ENCODE measurements around the gene GRIK3.

DNA sequence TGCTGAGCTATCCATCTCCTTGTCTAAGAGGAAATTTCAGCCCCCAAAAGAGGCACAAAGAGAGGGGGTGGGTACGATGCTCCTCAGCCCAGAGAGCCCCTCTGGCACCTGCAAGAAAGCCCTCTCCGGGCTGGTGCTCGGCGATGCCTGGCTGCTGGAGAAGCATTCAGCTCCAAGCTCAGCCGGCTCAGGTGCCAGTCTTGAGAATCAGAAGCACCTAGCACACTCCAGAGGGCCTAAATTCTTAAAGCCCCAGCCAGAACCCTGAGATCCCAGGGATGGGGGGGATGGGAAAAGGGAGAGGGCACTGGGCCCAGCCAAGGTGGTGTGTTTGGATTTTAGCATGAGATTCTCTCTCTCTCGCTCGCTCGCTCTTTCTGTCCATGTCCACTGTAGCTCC, 2.9 kb downstream of the GRIK3 start:
- TF ChIP-seq, protein P1, sequence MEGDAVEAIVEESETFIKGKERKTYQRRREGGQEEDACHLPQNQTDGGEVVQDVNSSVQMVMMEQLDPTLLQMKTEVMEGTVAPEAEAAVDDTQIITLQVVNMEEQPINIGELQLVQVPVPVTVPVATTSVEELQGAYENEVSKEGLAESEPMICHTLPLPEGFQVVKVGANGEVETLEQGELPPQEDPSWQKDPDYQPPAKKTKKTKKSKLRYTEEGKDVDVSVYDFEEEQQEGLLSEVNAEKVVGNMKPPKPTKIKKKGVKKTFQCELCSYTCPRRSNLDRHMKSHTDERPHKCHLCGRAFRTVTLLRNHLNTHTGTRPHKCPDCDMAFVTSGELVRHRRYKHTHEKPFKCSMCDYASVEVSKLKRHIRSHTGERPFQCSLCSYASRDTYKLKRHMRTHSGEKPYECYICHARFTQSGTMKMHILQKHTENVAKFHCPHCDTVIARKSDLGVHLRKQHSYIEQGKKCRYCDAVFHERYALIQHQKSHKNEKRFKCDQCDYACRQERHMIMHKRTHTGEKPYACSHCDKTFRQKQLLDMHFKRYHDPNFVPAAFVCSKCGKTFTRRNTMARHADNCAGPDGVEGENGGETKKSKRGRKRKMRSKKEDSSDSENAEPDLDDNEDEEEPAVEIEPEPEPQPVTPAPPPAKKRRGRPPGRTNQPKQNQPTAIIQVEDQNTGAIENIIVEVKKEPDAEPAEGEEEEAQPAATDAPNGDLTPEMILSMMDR (IDR thresholded peaks at IDR 0.05): no peak
- TF ChIP-seq POLR2A (IDR thresholded peaks at IDR 0.05): no peak
